Fibroblast of villous mesenchyme (primary cell): ENCODE results near the gene PHF1. TPM values are rescaled to one million over a fixed set of nuclear protein-coding genes. Genes with fewer than 3 reads are reported as not detected.
"Not testable (repeated sequence)": the region's sequence is repeated elsewhere in the genome, so short reads cannot be mapped to it uniquely, and the experiment has no call there.

Source experiments
- DNase-seq: peaks from one replicate; pipeline ENCODE4 v3.0.0-alpha.2; 2010; ENCODE audit warnings: low read depth
- H3K4me3 ChIP-seq: 2 replicates; pipeline ENCODE4 v1.5.1; 2011; ENCODE audit warnings: low read depth, mild to moderate bottlenecking, low read length
- total RNA-seq: library from RNA; depleted of rRNA; stranded (reverse); fragments of >200 nt; gene quantifications from 2 replicates; pipeline ENCODE4 v1.2.3, GENCODE V29; 2012
- TF ChIP-seq, protein P1 (sequence below): IDR thresholded peaks from 2 replicates; pipeline ENCODE4 v1.5.1; 2012; ENCODE audit warnings: low read depth, mild to moderate bottlenecking, low read length; ENCODE audit not compliant: insufficient read depth

PHF1 gene
- total RNA-seq, 1 donor: 30.2 TPM

DNA sequence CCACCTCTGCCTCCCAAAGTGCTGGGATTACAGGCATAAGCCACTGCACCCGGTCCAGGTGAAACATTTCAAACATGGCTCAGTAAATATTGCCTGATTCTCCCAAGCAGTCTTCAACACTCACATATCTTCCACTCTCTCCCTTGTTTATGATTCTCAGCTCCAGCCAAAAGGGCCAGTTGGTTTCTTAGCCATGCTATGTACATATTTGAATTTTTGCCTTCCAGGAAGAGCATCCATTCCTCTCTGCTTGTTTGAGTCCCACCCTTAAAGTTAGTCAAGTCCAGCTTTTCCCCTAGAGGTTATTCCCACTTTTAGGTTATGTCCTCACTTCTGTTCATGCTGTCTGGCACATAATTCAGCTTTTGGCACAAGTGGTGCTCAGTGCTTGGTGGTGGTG, 13.3 kb upstream of the PHF1 start:
- no peak for DNase-seq
- no peak overlapping the region for H3K4me3 ChIP-seq
- TF ChIP-seq, protein P1, sequence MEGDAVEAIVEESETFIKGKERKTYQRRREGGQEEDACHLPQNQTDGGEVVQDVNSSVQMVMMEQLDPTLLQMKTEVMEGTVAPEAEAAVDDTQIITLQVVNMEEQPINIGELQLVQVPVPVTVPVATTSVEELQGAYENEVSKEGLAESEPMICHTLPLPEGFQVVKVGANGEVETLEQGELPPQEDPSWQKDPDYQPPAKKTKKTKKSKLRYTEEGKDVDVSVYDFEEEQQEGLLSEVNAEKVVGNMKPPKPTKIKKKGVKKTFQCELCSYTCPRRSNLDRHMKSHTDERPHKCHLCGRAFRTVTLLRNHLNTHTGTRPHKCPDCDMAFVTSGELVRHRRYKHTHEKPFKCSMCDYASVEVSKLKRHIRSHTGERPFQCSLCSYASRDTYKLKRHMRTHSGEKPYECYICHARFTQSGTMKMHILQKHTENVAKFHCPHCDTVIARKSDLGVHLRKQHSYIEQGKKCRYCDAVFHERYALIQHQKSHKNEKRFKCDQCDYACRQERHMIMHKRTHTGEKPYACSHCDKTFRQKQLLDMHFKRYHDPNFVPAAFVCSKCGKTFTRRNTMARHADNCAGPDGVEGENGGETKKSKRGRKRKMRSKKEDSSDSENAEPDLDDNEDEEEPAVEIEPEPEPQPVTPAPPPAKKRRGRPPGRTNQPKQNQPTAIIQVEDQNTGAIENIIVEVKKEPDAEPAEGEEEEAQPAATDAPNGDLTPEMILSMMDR: no peak

DNA sequence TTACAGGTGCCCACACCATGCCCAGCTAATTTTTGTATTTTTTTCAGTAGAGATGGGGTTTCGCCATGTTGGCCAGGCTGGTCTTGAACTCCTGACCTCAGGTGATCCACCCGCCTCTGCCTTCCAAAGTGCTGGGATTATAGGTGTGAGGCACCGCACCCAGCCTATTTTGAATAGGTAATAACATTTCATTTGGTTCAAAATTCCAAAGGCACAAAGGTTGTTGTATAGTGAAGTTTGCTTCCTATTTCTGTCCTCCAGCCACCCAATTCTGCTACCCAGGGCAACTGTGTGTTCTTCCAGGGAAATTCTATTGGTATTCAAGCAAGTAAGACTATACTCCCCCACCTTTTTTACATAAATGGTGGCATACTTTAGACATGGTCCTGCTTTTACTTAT, 12.2 kb upstream of the PHF1 start:
- not testable (repeated sequence) for DNase-seq, H3K4me3 ChIP-seq

DNA sequence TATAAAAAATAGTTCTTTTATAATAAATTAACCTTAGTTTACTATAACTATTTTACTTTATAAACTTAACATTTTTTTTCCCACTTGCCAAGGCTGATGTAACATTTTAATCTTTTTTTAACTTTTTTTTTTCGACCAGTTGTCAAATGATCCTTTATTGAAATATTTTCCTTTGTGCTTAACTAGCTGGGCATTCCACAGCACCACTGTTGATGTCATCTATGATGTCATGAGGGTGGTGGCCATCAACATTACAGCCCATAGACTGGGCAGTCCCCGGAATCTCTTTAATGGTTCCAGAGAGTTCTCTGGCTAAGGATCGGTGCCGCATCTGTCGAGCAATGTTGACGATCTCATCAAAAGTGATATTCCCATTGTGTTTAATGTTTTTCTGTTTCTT, 10.9 kb upstream of the PHF1 start:
- not testable (repeated sequence) for H3K4me3 ChIP-seq, DNase-seq

DNA sequence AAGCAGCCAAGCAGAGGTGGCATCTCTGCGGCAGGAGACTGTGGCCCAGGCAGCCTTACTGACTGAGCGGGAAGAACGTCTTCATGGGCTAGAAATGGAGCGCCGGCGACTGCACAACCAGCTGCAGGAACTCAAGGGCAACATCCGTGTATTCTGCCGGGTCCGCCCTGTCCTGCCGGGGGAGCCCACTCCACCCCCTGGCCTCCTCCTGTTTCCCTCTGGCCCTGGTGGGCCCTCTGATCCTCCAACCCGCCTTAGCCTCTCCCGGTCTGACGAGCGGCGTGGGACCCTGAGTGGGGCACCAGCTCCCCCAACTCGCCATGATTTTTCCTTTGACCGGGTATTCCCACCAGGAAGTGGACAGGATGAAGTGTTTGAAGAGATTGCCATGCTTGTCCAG, 5.9 kb upstream of the PHF1 start:
- TF ChIP-seq, protein P1: no peak
- no peak for DNase-seq
- no peak overlapping the region for H3K4me3 ChIP-seq

DNA sequence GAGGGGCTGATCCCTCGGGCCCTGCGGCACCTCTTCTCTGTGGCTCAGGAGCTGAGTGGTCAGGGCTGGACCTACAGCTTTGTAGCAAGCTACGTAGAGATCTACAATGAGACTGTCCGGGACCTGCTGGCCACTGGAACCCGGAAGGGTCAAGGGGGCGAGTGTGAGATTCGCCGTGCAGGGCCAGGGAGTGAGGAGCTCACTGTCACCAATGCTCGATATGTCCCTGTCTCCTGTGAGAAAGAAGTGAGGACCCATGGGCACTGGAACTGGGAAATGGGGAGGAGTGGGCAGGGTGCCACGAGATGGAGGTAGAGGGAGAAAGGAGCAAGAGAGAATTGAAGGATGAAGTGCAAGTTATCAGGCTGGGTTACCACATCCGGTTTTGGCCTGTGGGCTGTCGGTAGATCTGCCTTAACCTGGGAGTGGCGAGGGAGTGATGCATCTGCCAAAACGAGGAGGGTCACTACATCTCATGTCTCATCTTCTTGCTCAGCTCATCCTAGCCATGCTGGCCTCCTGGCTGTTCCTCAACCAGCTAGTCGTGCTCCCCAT, 5.4 kb upstream of the PHF1 start:
- H3K4me3 ChIP-seq: no peak overlapping the region
- TF ChIP-seq, protein P1: no peak
- no peak for DNase-seq

DNA sequence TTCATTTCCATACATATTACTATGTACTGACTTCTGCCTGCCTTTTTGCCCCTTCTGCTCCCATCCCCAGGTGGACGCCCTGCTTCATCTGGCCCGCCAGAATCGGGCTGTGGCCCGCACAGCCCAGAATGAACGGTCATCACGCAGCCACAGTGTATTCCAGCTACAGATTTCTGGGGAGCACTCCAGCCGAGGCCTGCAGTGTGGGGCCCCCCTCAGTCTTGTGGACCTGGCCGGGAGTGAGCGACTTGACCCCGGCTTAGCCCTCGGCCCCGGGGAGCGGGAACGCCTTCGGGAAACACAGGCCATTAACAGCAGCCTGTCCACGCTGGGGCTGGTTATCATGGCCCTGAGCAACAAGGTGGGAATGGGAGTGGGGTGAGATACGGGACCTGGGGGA, 4.7 kb upstream of the PHF1 start:
- no peak for DNase-seq
- TF ChIP-seq, protein P1: no peak
- no peak overlapping the region for H3K4me3 ChIP-seq

DNA sequence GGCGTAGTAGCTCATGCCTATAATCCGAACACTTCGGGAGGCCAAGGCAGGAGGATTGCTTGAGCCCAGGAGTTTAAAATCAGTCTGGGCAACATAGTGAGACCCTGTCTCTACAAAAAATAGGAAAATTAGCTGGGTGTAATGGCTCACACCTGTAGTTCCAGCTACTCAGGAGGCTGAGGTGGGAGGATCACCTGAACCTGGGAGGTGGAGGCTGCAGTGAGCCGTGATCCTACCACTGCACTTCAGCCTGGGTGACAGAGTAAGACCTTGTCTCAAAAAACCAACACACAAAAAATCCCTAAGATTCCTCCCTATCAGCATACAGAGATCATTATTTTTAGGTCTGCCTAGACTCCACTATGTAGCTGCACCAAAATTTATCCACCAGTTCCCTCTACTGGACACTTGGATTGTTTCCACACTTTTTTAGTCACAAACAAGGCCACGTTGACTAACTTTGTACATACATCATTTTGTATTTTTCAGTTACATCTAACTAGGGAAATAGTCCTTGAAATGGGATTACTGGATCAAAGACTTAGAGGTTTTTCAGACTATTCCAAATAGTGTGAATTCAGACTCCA, 3.6 kb upstream of the PHF1 start:
- TF ChIP-seq, protein P1: peak; percentile 46
- DNase-seq: peak; percentile 78
- H3K4me3 ChIP-seq: no peak overlapping the region

DNA sequence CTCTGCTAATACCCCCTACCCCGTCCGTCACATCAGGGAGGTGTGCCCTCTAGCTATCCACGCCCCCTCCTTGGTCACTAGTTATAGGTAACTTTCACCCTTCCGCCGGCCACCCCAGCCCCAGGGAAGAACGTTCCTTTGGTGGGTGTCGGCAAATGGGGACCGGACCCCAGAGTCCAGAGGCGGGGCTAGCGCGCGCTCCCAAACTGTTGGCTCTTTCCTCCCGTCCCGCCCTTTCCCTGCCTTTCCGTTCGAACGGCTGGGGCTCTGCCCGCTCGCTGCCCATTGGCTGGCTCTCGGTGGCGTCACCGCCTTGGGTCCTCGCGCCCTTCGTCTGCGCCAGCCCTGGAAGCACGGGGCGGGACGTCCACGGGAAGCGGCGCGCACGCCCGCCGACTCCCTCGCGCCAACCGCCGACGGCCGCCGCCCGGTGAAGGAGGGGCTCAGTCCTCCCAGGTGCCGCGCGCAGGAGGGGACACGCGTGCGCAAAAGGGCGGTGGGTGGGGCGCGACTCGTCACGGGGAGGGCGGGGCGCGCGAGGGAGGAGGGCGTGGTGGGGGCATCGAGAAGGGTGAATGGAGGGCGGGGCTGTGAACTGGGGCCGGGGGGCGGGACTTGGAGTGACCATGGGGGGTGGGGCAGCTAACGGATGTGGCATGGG, 634 bp upstream of the PHF1 start:
- peak overlapping the region; percentile 79 for H3K4me3 ChIP-seq
- DNase-seq: peak; percentile 99
- TF ChIP-seq, protein P1: no peak
